Testis (tissue), 2 donors: ENCODE results near the gene SOX2.

Experiments
- POLR2A ChIP-seq: fragments of 450-650 bp; IDR thresholded peaks from one replicate; pipeline ENCODE4 v1.6.1; 2017; ENCODE audit warnings: antibody characterized with exemption, mild to moderate bottlenecking, moderate library complexity
- TF ChIP-seq, protein P1 (sequence below), 3 experiments: fragments of 450-650 bp in 2 of 3; fragments of 200-600 bp in 1 of 3; sonication (generic) in 1 of 3; IDR thresholded peaks; one replicate each; pipeline ENCODE4 v1.5.1; 2016 to 2019; ENCODE audit warnings: antibody characterized with exemption in 3 of 3, mild to moderate bottlenecking in 2 of 3, moderate library complexity in 1 of 3

GRCh38 chr3:181687731-181688130 lies 24.0 kb upstream of the SOX2 start:
- TF ChIP-seq POLR2A, result no peak
- TF ChIP-seq, protein P1, sequence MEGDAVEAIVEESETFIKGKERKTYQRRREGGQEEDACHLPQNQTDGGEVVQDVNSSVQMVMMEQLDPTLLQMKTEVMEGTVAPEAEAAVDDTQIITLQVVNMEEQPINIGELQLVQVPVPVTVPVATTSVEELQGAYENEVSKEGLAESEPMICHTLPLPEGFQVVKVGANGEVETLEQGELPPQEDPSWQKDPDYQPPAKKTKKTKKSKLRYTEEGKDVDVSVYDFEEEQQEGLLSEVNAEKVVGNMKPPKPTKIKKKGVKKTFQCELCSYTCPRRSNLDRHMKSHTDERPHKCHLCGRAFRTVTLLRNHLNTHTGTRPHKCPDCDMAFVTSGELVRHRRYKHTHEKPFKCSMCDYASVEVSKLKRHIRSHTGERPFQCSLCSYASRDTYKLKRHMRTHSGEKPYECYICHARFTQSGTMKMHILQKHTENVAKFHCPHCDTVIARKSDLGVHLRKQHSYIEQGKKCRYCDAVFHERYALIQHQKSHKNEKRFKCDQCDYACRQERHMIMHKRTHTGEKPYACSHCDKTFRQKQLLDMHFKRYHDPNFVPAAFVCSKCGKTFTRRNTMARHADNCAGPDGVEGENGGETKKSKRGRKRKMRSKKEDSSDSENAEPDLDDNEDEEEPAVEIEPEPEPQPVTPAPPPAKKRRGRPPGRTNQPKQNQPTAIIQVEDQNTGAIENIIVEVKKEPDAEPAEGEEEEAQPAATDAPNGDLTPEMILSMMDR (IDR thresholded peaks at IDR 0.05), result no peak
